ENCODE measurements around the gene ZGRF1. TPM values are rescaled to one million over a fixed set of nuclear protein-coding genes. Genes with fewer than 3 reads are reported as not detected.

The ZGRF1 gene
- total and polyA plus RNA-seq, 10 of the 15 experiments (the other 5 are each of a cell fraction or from before 2014, with no cell fraction given) = 8.5 to 32.1 (median 20.1) TPM

- TF ChIP-seq, protein P1, sequence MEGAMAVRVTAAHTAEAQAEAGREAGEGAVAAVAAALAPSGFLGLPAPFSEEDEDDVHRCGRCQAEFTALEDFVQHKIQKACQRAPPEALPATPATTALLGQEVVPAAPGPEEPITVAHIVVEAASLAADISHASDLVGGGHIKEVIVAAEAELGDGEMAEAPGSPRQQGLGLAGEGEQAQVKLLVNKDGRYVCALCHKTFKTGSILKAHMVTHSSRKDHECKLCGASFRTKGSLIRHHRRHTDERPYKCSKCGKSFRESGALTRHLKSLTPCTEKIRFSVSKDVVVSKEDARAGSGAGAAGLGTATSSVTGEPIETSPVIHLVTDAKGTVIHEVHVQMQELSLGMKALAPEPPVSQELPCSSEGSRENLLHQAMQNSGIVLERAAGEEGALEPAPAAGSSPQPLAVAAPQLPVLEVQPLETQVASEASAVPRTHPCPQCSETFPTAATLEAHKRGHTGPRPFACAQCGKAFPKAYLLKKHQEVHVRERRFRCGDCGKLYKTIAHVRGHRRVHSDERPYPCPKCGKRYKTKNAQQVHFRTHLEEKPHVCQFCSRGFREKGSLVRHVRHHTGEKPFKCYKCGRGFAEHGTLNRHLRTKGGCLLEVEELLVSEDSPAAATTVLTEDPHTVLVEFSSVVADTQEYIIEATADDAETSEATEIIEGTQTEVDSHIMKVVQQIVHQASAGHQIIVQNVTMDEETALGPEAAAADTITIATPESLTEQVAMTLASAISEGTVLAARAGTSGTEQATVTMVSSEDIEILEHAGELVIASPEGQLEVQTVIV (IDR thresholded peaks at IDR 0.05; ENCODE audit: borderline replicate concordance, partially characterized antibody) = no peak
- TF ChIP-seq ATF3 (IDR thresholded peaks at IDR 0.05; ENCODE audit: borderline replicate concordance, extremely low read depth, low read depth, low read length) = no peak
- TF ChIP-seq MTA3 (IDR thresholded peaks at IDR 0.05; ENCODE audit: borderline replicate concordance, low read length) = no peak
- TF ChIP-seq BCL3 (IDR thresholded peaks at IDR 0.05; ENCODE audit: borderline replicate concordance, insufficient read depth, low read depth, low read length, poor library complexity, severe bottlenecking) = no peak
- TF ChIP-seq POLR2A (IDR thresholded peaks at IDR 0.05; ENCODE audit: low read depth, low read length) = peak; percentile 48; the same call in 1 of the 2 replicates
- no peak for TF ChIP-seq RBBP5 (conservative IDR thresholded peaks at IDR 0.05)
- TF ChIP-seq CHD2 (IDR thresholded peaks at IDR 0.05; ENCODE audit: borderline replicate concordance, low read depth, low read length) = peak; percentile 65; the same call in 1 of the 2 replicates
- TF ChIP-seq ZBTB40 (IDR thresholded peaks at IDR 0.05; ENCODE audit: borderline replicate concordance) = no peak
- no peak for TF ChIP-seq WRNIP1 (IDR thresholded peaks at IDR 0.05; ENCODE audit: borderline replicate concordance, low read depth, low read length)
- TF ChIP-seq, protein P2, sequence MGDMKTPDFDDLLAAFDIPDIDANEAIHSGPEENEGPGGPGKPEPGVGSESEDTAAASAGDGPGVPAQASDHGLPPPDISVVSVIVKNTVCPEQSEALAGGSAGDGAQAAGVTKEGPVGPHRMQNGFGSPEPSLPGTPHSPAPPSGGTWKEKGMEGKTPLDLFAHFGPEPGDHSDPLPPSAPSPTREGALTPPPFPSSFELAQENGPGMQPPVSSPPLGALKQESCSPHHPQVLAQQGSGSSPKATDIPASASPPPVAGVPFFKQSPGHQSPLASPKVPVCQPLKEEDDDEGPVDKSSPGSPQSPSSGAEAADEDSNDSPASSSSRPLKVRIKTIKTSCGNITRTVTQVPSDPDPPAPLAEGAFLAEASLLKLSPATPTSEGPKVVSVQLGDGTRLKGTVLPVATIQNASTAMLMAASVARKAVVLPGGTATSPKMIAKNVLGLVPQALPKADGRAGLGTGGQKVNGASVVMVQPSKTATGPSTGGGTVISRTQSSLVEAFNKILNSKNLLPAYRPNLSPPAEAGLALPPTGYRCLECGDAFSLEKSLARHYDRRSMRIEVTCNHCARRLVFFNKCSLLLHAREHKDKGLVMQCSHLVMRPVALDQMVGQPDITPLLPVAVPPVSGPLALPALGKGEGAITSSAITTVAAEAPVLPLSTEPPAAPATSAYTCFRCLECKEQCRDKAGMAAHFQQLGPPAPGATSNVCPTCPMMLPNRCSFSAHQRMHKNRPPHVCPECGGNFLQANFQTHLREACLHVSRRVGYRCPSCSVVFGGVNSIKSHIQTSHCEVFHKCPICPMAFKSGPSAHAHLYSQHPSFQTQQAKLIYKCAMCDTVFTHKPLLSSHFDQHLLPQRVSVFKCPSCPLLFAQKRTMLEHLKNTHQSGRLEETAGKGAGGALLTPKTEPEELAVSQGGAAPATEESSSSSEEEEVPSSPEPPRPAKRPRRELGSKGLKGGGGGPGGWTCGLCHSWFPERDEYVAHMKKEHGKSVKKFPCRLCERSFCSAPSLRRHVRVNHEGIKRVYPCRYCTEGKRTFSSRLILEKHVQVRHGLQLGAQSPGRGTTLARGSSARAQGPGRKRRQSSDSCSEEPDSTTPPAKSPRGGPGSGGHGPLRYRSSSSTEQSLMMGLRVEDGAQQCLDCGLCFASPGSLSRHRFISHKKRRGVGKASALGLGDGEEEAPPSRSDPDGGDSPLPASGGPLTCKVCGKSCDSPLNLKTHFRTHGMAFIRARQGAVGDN (IDR thresholded peaks at IDR 0.05) = no peak
- TF ChIP-seq NR2C2 (IDR thresholded peaks at IDR 0.05; ENCODE audit: borderline replicate concordance, control insufficient read depth, insufficient read length, low read depth) = no peak
- TF ChIP-seq ZSCAN29 (IDR thresholded peaks at IDR 0.05) = no peak
- TF ChIP-seq HDAC2 (IDR thresholded peaks at IDR 0.05) = no peak
Measured at GRCh38 chr4:112523008-112523721, 113.5 kb downstream of the ZGRF1 start (continued).

All from GM12878 (cell line).